ENCODE data around the gene KDM1B.

Gene KDM1B

GRCh38 chr6:18212231-18212630 is 57.0 kb downstream of the KDM1B start:
- TF ChIP-seq MAX (IDR thresholded peaks at IDR 0.05) (no peak), TCF12 (IDR thresholded peaks at IDR 0.05; ENCODE audit: low read depth) (no peak), EGR1 (IDR thresholded peaks at IDR 0.05) (no peak), FOXM1 (IDR thresholded peaks at IDR 0.05; ENCODE audit: borderline replicate concordance, low read depth) (no peak), EP300 (IDR thresholded peaks at IDR 0.05; ENCODE audit: borderline replicate concordance) (no peak), TAF1 (IDR thresholded peaks at IDR 0.05; ENCODE audit: low read depth) (no peak), RAD21 (IDR thresholded peaks at IDR 0.05; ENCODE audit: low read depth) (no peak), USF1 (IDR thresholded peaks at IDR 0.05) (no peak), TEAD4 (IDR thresholded peaks at IDR 0.05) (no peak), CEBPB (IDR thresholded peaks at IDR 0.05) (no peak), REST (IDR thresholded peaks at IDR 0.05; ENCODE audit: low read depth) (no peak), YY1 (IDR thresholded peaks at IDR 0.05; ENCODE audit: low read depth) (no peak)

GRCh38 chr6:18213439-18213838 is 58.2 kb downstream of the KDM1B start:
- TF ChIP-seq REST (IDR thresholded peaks at IDR 0.05; ENCODE audit: low read depth) = no peak
- no peak for TF ChIP-seq USF1 (IDR thresholded peaks at IDR 0.05)
- TF ChIP-seq EP300 (IDR thresholded peaks at IDR 0.05; ENCODE audit: borderline replicate concordance) = no peak
- TF ChIP-seq ZBTB7A (IDR thresholded peaks at IDR 0.05; ENCODE audit: low read depth) = no peak
- TF ChIP-seq TEAD4 (IDR thresholded peaks at IDR 0.05) = no peak
- TF ChIP-seq CREB1 (IDR thresholded peaks at IDR 0.05; ENCODE audit: low read depth) = no peak
- TF ChIP-seq RAD21 (IDR thresholded peaks at IDR 0.05; ENCODE audit: low read depth) = no peak
- no peak for TF ChIP-seq TCF12 (IDR thresholded peaks at IDR 0.05; ENCODE audit: low read depth)
- no peak for TF ChIP-seq FOXM1 (IDR thresholded peaks at IDR 0.05; ENCODE audit: borderline replicate concordance, low read depth)

- TF ChIP-seq YY1 (IDR thresholded peaks at IDR 0.05; ENCODE audit: low read depth) (no peak), EP300 (IDR thresholded peaks at IDR 0.05; ENCODE audit: borderline replicate concordance) (no peak), CREB1 (IDR thresholded peaks at IDR 0.05; ENCODE audit: low read depth) (no peak), NFIC (IDR thresholded peaks at IDR 0.05) (no peak), TEAD4 (IDR thresholded peaks at IDR 0.05) (no peak), RAD21 (IDR thresholded peaks at IDR 0.05; ENCODE audit: low read depth) (no peak), TCF12 (IDR thresholded peaks at IDR 0.05; ENCODE audit: low read depth) (no peak), EGR1 (IDR thresholded peaks at IDR 0.05) (no peak), MAX (IDR thresholded peaks at IDR 0.05) (no peak), CEBPB (IDR thresholded peaks at IDR 0.05) (no peak), FOXM1 (IDR thresholded peaks at IDR 0.05; ENCODE audit: borderline replicate concordance, low read depth) (no peak)
These were observed 58.8 kb downstream of the KDM1B start for GRCh38 chr6:18214003-18214402.

- TF ChIP-seq EP300 (IDR thresholded peaks at IDR 0.05; ENCODE audit: borderline replicate concordance) = no peak
- no peak for TF ChIP-seq NFIC (IDR thresholded peaks at IDR 0.05)
- TF ChIP-seq TEAD4 (IDR thresholded peaks at IDR 0.05) = no peak
- TF ChIP-seq CEBPB (IDR thresholded peaks at IDR 0.05) = no peak
- no peak for TF ChIP-seq REST (IDR thresholded peaks at IDR 0.05; ENCODE audit: low read depth)
- TF ChIP-seq ZBTB7A (IDR thresholded peaks at IDR 0.05; ENCODE audit: low read depth) = no peak
- TF ChIP-seq CREB1 (IDR thresholded peaks at IDR 0.05; ENCODE audit: low read depth) = no peak
- no peak for TF ChIP-seq FOXM1 (IDR thresholded peaks at IDR 0.05; ENCODE audit: borderline replicate concordance, low read depth)
- TF ChIP-seq MAX (IDR thresholded peaks at IDR 0.05) = no peak
- TF ChIP-seq TAF1 (IDR thresholded peaks at IDR 0.05; ENCODE audit: low read depth) = no peak
- no peak for TF ChIP-seq USF1 (IDR thresholded peaks at IDR 0.05)
- TF ChIP-seq EGR1 (IDR thresholded peaks at IDR 0.05) = no peak
- TF ChIP-seq RAD21 (IDR thresholded peaks at IDR 0.05; ENCODE audit: low read depth) = no peak
- TF ChIP-seq YY1 (IDR thresholded peaks at IDR 0.05; ENCODE audit: low read depth) = no peak
- no peak for TF ChIP-seq TCF12 (IDR thresholded peaks at IDR 0.05; ENCODE audit: low read depth)
These were observed 60.2 kb downstream of the KDM1B start for GRCh38 chr6:18215436-18215835.
